Left lung (tissue), 10 donors: ENCODE data around the gene PLXNA1. TPM values are rescaled to one million over a fixed set of nuclear protein-coding genes. Genes with fewer than 3 reads are reported as not detected.

Experiments
- ATAC-seq: fragments of 200-7000 bp; cut with Tn5 transposase; one replicate; pipeline ENCODE4 v1.9.1; 2020; ENCODE audit warnings: moderate library complexity
- DNase-seq, 4 donors: peaks; one replicate each; pipeline ENCODE4 v3.0.0-alpha.2; 2013 to 2020
- H3K27ac ChIP-seq, 2 donors: fragments of 200-600 bp; sonication (generic) in 1 of 2; one replicate each; pipeline versions ENCODE4 v1.5.0 to v1.8.0; 2020 to 2021
- H3K27me3 ChIP-seq, 2 donors: fragments of 200-600 bp; sonication (generic) in 1 of 2; one replicate each; pipeline versions ENCODE4 v1.5.0 to v1.8.0; 2020 to 2021
- H3K36me3 ChIP-seq, 2 donors: fragments of 200-600 bp; sonication (generic) in 1 of 2; one replicate each; pipeline versions ENCODE4 v1.5.0 to v1.8.0; 2020 to 2021
- H3K4me1 ChIP-seq, 2 donors: fragments of 200-600 bp; one replicate each; pipeline ENCODE4 v1.8.0; 2021
- H3K4me3 ChIP-seq, 2 donors: fragments of 200-600 bp; sonication (generic) in 1 of 2; one replicate each; pipeline versions ENCODE4 v1.5.0 to v1.8.0; 2020 to 2021; ENCODE audit warnings: mild to moderate bottlenecking in 1 of 2
- H3K9me3 ChIP-seq, 2 donors: fragments of 200-600 bp; sonication (generic) in 1 of 2; one replicate each; pipeline versions ENCODE4 v1.5.0 to v1.8.0; 2020 to 2021
- CTCF ChIP-seq, 2 donors: fragments of 200-600 bp; sonication (generic) in 1 of 2; IDR thresholded peaks; one replicate each; pipeline versions ENCODE4 v1.5.0 to v1.8.0; 2021; ENCODE audit warnings: antibody characterized with exemption in 2 of 2
- intact Hi-C, 2 donors: fragments of 100-400 bp; cut with DNase I; formaldehyde crosslinking; loops; one replicate each; pipeline versions ENCODE4 v1.11.2 to v1.14.2; 2022
- polyA plus RNA-seq, 6 donors: library from polyadenylated mRNA; unstranded; fragments of 120-200 nt; gene quantifications; one replicate each; pipeline ENCODE4 v1.2.1, GENCODE V29; 2013; ENCODE audit not compliant: insufficient read length in 6 of 6
- total RNA-seq, 2 donors: library from RNA; stranded (reverse); fragmentation: NEBNext Ultra II Directional; extraction: Animal tissue kit (Norgen Biotek cat#: 25700); gene quantifications; one replicate each; pipeline ENCODE4 v1.2.1, GENCODE V29; 2021
- donor health status: DM: no; HTN: yes; CAD: no.
- donor health status: DM: no; HTN: no; CAD: no.

PLXNA1 gene
- total and polyA plus RNA-seq, 8 donors, result 27.2 to 64.6 (median 32.0) TPM

GRCh38 chr3:127026036-127026435 is 43.1 kb downstream of the PLXNA1 start:
- Histone ChIP-seq H3K36me3 (peaks cover 0 to 86% of the 10 kb centered on the region in 2 donors), H3K4me1 (no peaks in the 10 kb centered on the region), H3K27me3 (no peaks in the 10 kb centered on the region), H3K9me3 (no peaks in the 10 kb centered on the region), H3K4me3 (no peak overlapping the region), H3K27ac (no peak overlapping the region)
- TF ChIP-seq CTCF (IDR thresholded peaks at IDR 0.05), result no peak
- peak in 1 of 4 donors; percentile 54 for DNase-seq
- intact Hi-C loops, result no loop called here
- peak; percentile 11 for ATAC-seq

GRCh38 chr3:127026661-127027060 is 43.7 kb downstream of the PLXNA1 start:
- Histone ChIP-seq H3K27ac (no peak overlapping the region), H3K4me1 (no peaks in the 10 kb centered on the region), H3K4me3 (no peak overlapping the region), H3K36me3 (peaks cover 0 to 86% of the 10 kb centered on the region in 2 donors), H3K27me3 (no peaks in the 10 kb centered on the region), H3K9me3 (no peaks in the 10 kb centered on the region)
- ATAC-seq (no peak), DNase-seq (peak in 1 of 4 donors; percentile 48)
- intact Hi-C loops, result no loop called here
- no peak for TF ChIP-seq CTCF (IDR thresholded peaks at IDR 0.05)

GRCh38 chr3:127027061-127027735 is 44.3 kb downstream of the PLXNA1 start:
- Histone ChIP-seq H3K9me3 (no peaks in the 10 kb centered on the region), H3K27me3 (no peaks in the 10 kb centered on the region), H3K4me1 (no peaks in the 10 kb centered on the region), H3K27ac (no peak overlapping the region), H3K36me3 (peaks cover 0 to 86% of the 10 kb centered on the region in 2 donors), H3K4me3 (no peak overlapping the region)
- ATAC-seq, result no peak
- TF ChIP-seq CTCF (IDR thresholded peaks at IDR 0.05), result no peak
- DNase-seq, result peak in 1 of 4 donors; percentile 75
- intact Hi-C loops, result no loop called here

- ATAC-seq (no peak), DNase-seq (peak in 1 of 4 donors; percentile 66)
- Histone ChIP-seq H3K27ac (no peak overlapping the region), H3K36me3 (peaks cover 0 to 86% of the 10 kb centered on the region in 2 donors), H3K27me3 (no peaks in the 10 kb centered on the region), H3K9me3 (no peaks in the 10 kb centered on the region), H3K4me3 (no peak overlapping the region), H3K4me1 (no peaks in the 10 kb centered on the region)
- TF ChIP-seq CTCF (IDR thresholded peaks at IDR 0.05), result no peak
- intact Hi-C loops, result no loop called here
These were observed 45.1 kb downstream of the PLXNA1 start for GRCh38 chr3:127027811-127028548.
